Heart left ventricle (tissue), 16 donors: ENCODE results near the gene NAPA. TPM values are rescaled to one million over a fixed set of nuclear protein-coding genes. Genes with fewer than 3 reads are reported as not detected.

ENCODE experiments used
- ATAC-seq, 4 donors: fragments of 200-7000 bp; cut with Tn5 transposase; one replicate each; pipeline ENCODE4 v1.9.1; 2020 to 2022; ENCODE audit warnings: moderate library complexity in 4 of 4, mild to moderate bottlenecking in 3 of 4, moderate number of reproducible peaks in 1 of 4
- DNase-seq, 5 donors: peaks; one replicate each; pipeline ENCODE4 v3.0.0-alpha.2; 2020
- H3K27ac ChIP-seq, 12 donors: fragments of 200-600 bp; sonication (generic) in 4 of 12; one replicate each; pipeline versions ENCODE4 v1.5.0 to v1.8.0; 2016 to 2022; ENCODE audit warnings: mild to moderate bottlenecking in 2 of 12
- H3K27me3 ChIP-seq, 9 donors: fragments of 200-600 bp; sonication (generic) in 2 of 9; one replicate each; pipeline versions ENCODE4 v1.5.1 to v1.8.0; 2016 to 2022; ENCODE audit warnings: mild to moderate bottlenecking in 3 of 9
- H3K36me3 ChIP-seq, 9 donors: fragments of 200-600 bp; sonication (generic) in 2 of 9; one replicate each; pipeline versions ENCODE4 v1.5.0 to v1.8.0; 2018 to 2022; ENCODE audit warnings: mild to moderate bottlenecking in 2 of 9
- H3K4me1 ChIP-seq, 12 donors: fragments of 200-600 bp; sonication (generic) in 4 of 12; one replicate each; pipeline versions ENCODE4 v1.5.0 to v1.8.0; 2016 to 2022; ENCODE audit warnings: mild to moderate bottlenecking in 3 of 12
- H3K4me3 ChIP-seq, 12 donors: fragments of 200-600 bp; sonication (generic) in 4 of 12; one replicate each; pipeline versions ENCODE4 v1.5.0 to v1.8.0; 2017 to 2022; ENCODE audit warnings: mild to moderate bottlenecking in 9 of 12, moderate library complexity in 4 of 12
- H3K9me3 ChIP-seq, 12 donors: fragments of 200-600 bp; sonication (generic) in 4 of 12; one replicate each; pipeline versions ENCODE4 v1.5.0 to v1.8.0; 2016 to 2022; ENCODE audit warnings: mild to moderate bottlenecking in 1 of 12
- CTCF ChIP-seq, 12 donors: fragments of 200-600 bp; sonication (generic) in 4 of 12; IDR thresholded peaks; one replicate each; pipeline versions ENCODE4 v1.5.0 to v1.8.0; 2018 to 2022; ENCODE audit warnings: antibody characterized with exemption in 12 of 12, mild to moderate bottlenecking in 5 of 12
- POLR2A ChIP-seq, 2 donors: fragments of 450-650 bp; IDR thresholded peaks; one replicate each; pipeline ENCODE4 v1.6.1; 2017; ENCODE audit warnings: antibody characterized with exemption in 2 of 2, mild to moderate bottlenecking in 2 of 2, moderate library complexity in 2 of 2
- WGBS, 4 donors: extraction: QIAGEN DNeasy Blood & Tissue Kit in 2 of 4; methylation state at CpG; one replicate each; pipeline versions ENCODE4 v1.1.5 to v1.1.7; 2013 to 2018; 5-methylcytosine and 5-hydroxymethylcytosine counted together
- intact Hi-C, 10 donors: fragments of 100-400 bp; cut with DNase I; formaldehyde crosslinking; loops; one replicate each; pipeline versions ENCODE4 v1.11.1 to v1.14.2; 2022
- polyA plus RNA-seq, 2 donors: library from polyadenylated mRNA; stranded (reverse); fragments of 200-250 nt; gene quantifications; one replicate each; pipeline ENCODE4 v1.2.3, GENCODE V29; 2013
- total RNA-seq, 9 donors: library from RNA; depleted of rRNA in 2 of 9; stranded (reverse); fragments of >200 nt in 2 of 9; fragmentation: NEBNext Ultra II Directional in 3 of 9; extraction: Animal tissue kit (Norgen Biotek cat#: 25700) in 3 of 9; gene quantifications; one replicate each; pipeline versions ENCODE4 v1.1.0 to v1.2.4, GENCODE V29; 2016 to 2023
- donor health status: ischemic (EF 13 %, LVEDD 7.1; RV severe dilation, severe dysfunction).
- donor health status: healthy with polysubstance abuse.
- donor health status: DM: no; HTN: yes; CAD: no.
- donor health status: DM: no; HTN: no; CAD: no.
- donor health status: ischemic (EF 25% LVEDD 6.9; RV normal size, moderate dysfunction).
- donor health status: ischemic (EF 25% LVEDD 5.7; RV mildly dilated, moderate dysfunction).
- donor health status: healthy.
- donor health status: DM: yes; HTN: yes; CAD: no.
- donor health status: ischemic (EF 35%, LVEDD 5.7; RV mildly dilated, moderate dysfunction).
- donor health status: nonischemic (EF 11% LVEDD 7.7; RV severe dilation, severe dysfunction).
- donor health status: DM: yes; HTN: yes; CAD: no.
- donor health status: PGD.
- donor health status: ischemic (EF 29% LVEDD 5.4; RV normal size, mild dysfunction).
- donor health status: nonischemic (EF 23%, LVEDD 6.1; RV moderate dilation, normal function).

NAPA gene
- total and polyA plus RNA-seq, 11 donors: 113 to 238 (median 122) TPM

GRCh38 chr19:47459477-47459876 is 55.4 kb downstream of the NAPA start:
- Histone ChIP-seq H3K9me3 (peaks cover 0 to 20% (median 5%) of the 10 kb centered on the region in 12 donors), H3K4me3 (no peak overlapping the region), H3K36me3 (no peaks in the 10 kb centered on the region), H3K4me1 (peaks cover 0 to 8% (median 0%) of the 10 kb centered on the region in 12 donors), H3K27ac (no peak overlapping the region), H3K27me3 (peaks cover 16 to 82% (median 41%) of the 10 kb centered on the region in 9 donors)
- DNase-seq (peak in 1 of 5 donors; percentile 28), ATAC-seq (no peak)
- intact Hi-C loops: no loop called here
- 87 to 93% (median 88%) methylated on average over 14 of the region's 14 CpGs for WGBS, 4 donors
- TF ChIP-seq POLR2A (IDR thresholded peaks at IDR 0.05): no peak
- no peak for TF ChIP-seq CTCF (IDR thresholded peaks at IDR 0.05)

GRCh38 chr19:47458672-47459071 is 56.2 kb downstream of the NAPA start:
- DNase-seq: no peak
- intact Hi-C loops: no loop called here
- TF ChIP-seq CTCF (IDR thresholded peaks at IDR 0.05) (no peak), POLR2A (IDR thresholded peaks at IDR 0.05) (no peak)
- peaks cover 0 to 20% (median 5%) of the 10 kb centered on the region in 12 donors for H3K9me3 ChIP-seq
- no peak for ATAC-seq
- no peak overlapping the region for H3K4me3 ChIP-seq
- no peaks in the 10 kb centered on the region for H3K36me3 ChIP-seq
- peaks cover 16 to 76% (median 41%) of the 10 kb centered on the region in 9 donors for H3K27me3 ChIP-seq
- 30 to 40% (median 35%) methylated on average over 5 of the region's 5 CpGs for WGBS, 4 donors
- H3K4me1 ChIP-seq: peaks cover 0 to 8% (median 0%) of the 10 kb centered on the region in 12 donors
- H3K27ac ChIP-seq: no peak overlapping the region

- WGBS, 4 donors: 23 to 56% (median 28%) methylated on average over 33 to 77 of the region's 77 CpGs
- Histone ChIP-seq H3K27ac (no peak overlapping the region), H3K4me3 (no peak overlapping the region), H3K9me3 (peaks cover 0 to 20% (median 5%) of the 10 kb centered on the region in 12 donors), H3K4me1 (peaks cover 0 to 8% (median 0%) of the 10 kb centered on the region in 12 donors), H3K36me3 (no peaks in the 10 kb centered on the region), H3K27me3 (peaks cover 16 to 69% (median 41%) of the 10 kb centered on the region in 9 donors)
- TF ChIP-seq CTCF (IDR thresholded peaks at IDR 0.05): no peak
- TF ChIP-seq POLR2A (IDR thresholded peaks at IDR 0.05): no peak
- intact Hi-C loops: no loop called here
- ATAC-seq: no peak
- peak in 1 of 5 donors; percentile 52 for DNase-seq
These were observed 58.0 kb downstream of the NAPA start for GRCh38 chr19:47456721-47457474.

GRCh38 chr19:47450478-47450877 is 64.4 kb downstream of the NAPA start:
- H3K27me3 ChIP-seq: peaks cover 22 to 60% (median 50%) of the 10 kb centered on the region in 9 donors
- DNase-seq (peak in 1 of 5 donors; percentile 15), ATAC-seq (no peak)
- H3K27ac ChIP-seq: no peak overlapping the region
- H3K9me3 ChIP-seq: peaks cover 0 to 5% (median 0%) of the 10 kb centered on the region in 12 donors
- no peak for TF ChIP-seq POLR2A (IDR thresholded peaks at IDR 0.05)
- no peak for TF ChIP-seq CTCF (IDR thresholded peaks at IDR 0.05)
- 56 to 68% (median 65%) methylated on average over 7 of the region's 7 CpGs for whole genome bisulfite sequencing, 4 donors
- intact Hi-C loops: no loop called here
- H3K4me3 ChIP-seq: no peak overlapping the region
- H3K36me3 ChIP-seq: no peaks in the 10 kb centered on the region
- H3K4me1 ChIP-seq: peaks cover 0 to 23% (median 6%) of the 10 kb centered on the region in 12 donors
